NB4 (cell line): ENCODE data around the gene SPSB3.

Experiments
- CTCF ChIP-seq: IDR thresholded peaks from one replicate; pipeline ENCODE4 v1.5.1; 2012; ENCODE audit warnings: low read depth, low read length
- MYC ChIP-seq: IDR thresholded peaks from 2 replicates; pipeline ENCODE4 v1.6.1; 2011; ENCODE audit warnings: low read depth, low read length
- POLR2A ChIP-seq: IDR thresholded peaks from 2 replicates; pipeline ENCODE4 v1.6.1; 2011; ENCODE audit warnings: mild to moderate bottlenecking; ENCODE audit not compliant: insufficient read length; ENCODE audit errors: extremely low read depth

GRCh38 chr16:1776991-1777374 lies 5.4 kb downstream of the SPSB3 start:
- TF ChIP-seq CTCF (no peak), POLR2A (no peak), MYC (no peak)
